NCI-H2081 treated with DMSO at 0.1 percent for 48 hours (cell line): ENCODE results near the gene FYB2.
A peak's percentile ranks its signal among the peaks of the same experiment; 100 is the strongest.
"Not testable (repeated sequence)": the region's sequence is repeated elsewhere in the genome, so short reads cannot be mapped to it uniquely, and the experiment has no call there.

Experiments used
- DNase-seq: peaks from one replicate; lab custom pipeline; 2025; lab: John Stamatoyannopoulos, UW

FYB2 gene

GRCh38 chr1:56788588-56788987 lies 30.6 kb downstream of the FYB2 start:
- peak; percentile 67 for DNase-seq

GRCh38 chr1:56788102-56788501 lies 31.1 kb downstream of the FYB2 start:
- DNase-seq: no peak

- DNase-seq: no peak
Measured at GRCh38 chr1:56787330-56787729, 31.9 kb downstream of the FYB2 start.

- no peak for DNase-seq
Measured at GRCh38 chr1:56782773-56783172, 36.4 kb downstream of the FYB2 start.

GRCh38 chr1:56780826-56781225 lies 38.4 kb downstream of the FYB2 start:
- DNase-seq: no peak

GRCh38 chr1:56780128-56780750 lies 39.0 kb downstream of the FYB2 start:
- DNase-seq: no peak

- no peak for DNase-seq
Measured at GRCh38 chr1:56777972-56778371, 41.2 kb downstream of the FYB2 start.

- DNase-seq: not testable (repeated sequence)
Measured at GRCh38 chr1:56774732-56775131, 44.5 kb downstream of the FYB2 start.

GRCh38 chr1:56774067-56774609 lies 45.1 kb downstream of the FYB2 start:
- no peak for DNase-seq

GRCh38 chr1:56773341-56774066 lies 45.7 kb downstream of the FYB2 start:
- no peak for DNase-seq

- DNase-seq: no peak
Measured at GRCh38 chr1:56771717-56772116, 47.5 kb downstream of the FYB2 start.

GRCh38 chr1:56758794-56759193 lies 60.4 kb downstream of the FYB2 start:
- DNase-seq: no peak

GRCh38 chr1:56758135-56758534 lies 61.1 kb downstream of the FYB2 start:
- no peak for DNase-seq

- no peak for DNase-seq
Measured at GRCh38 chr1:56755911-56756310, 63.3 kb downstream of the FYB2 start.

- DNase-seq: no peak
Measured at GRCh38 chr1:56754708-56755479, 64.3 kb downstream of the FYB2 start.

GRCh38 chr1:56745231-56745630 lies 74.0 kb downstream of the FYB2 start:
- no peak for DNase-seq

GRCh38 chr1:56728964-56729363 lies 90.2 kb downstream of the FYB2 start:
- no peak for DNase-seq

- DNase-seq: no peak
Measured at GRCh38 chr1:56726706-56727105, 92.5 kb downstream of the FYB2 start.

GRCh38 chr1:56719171-56719570 lies 100.0 kb downstream of the FYB2 start:
- no peak for DNase-seq

GRCh38 chr1:56715156-56715555 lies 104.0 kb downstream of the FYB2 start:
- DNase-seq: no peak

- DNase-seq: no peak
Measured at GRCh38 chr1:56713112-56713511, 106.1 kb downstream of the FYB2 start.

- DNase-seq: no peak
Measured at GRCh38 chr1:56712150-56712549, 107.1 kb downstream of the FYB2 start.

- no peak for DNase-seq
Measured at GRCh38 chr1:56710646-56711045, 108.6 kb downstream of the FYB2 start.
